GM12875 (cell line): ENCODE results near the gene EVX1.

Source experiments
- H3K4me3 ChIP-seq: one replicate; pipeline ENCODE4 v1.5.1; 2011; ENCODE audit warnings: low read depth, low read length, control low read depth
- CTCF ChIP-seq: IDR thresholded peaks from 2 replicates; pipeline ENCODE4 v1.5.1; 2011; ENCODE audit warnings: low read depth, mild to moderate bottlenecking, control low read depth, inconsistent platforms, low read length, moderate library complexity, borderline replicate concordance; ENCODE audit not compliant: insufficient read depth

EVX1 gene

GRCh38 chr7:27295236-27295635 lies 52.6 kb downstream of the EVX1 start:
- TF ChIP-seq CTCF = no peak
- H3K4me3 ChIP-seq = no peak overlapping the region

- TF ChIP-seq CTCF = no peak
- H3K4me3 ChIP-seq = no peak overlapping the region
These were observed 54.8 kb downstream of the EVX1 start for GRCh38 chr7:27297356-27297755.
